ENCODE data around the gene IL34. TPM values are rescaled to one million over a fixed set of nuclear protein-coding genes. Genes with fewer than 3 reads are reported as not detected.

The IL34 gene
- total and polyA plus RNA-seq, 9 donors: 6.2 to 10.9 (median 8.1) TPM

Other genes starting within 250 kb of the IL34 start
- gene ST3GAL2, start 207.5 kb upstream of the IL34 start, total RNA-seq: 26.0 TPM
- gene ST3GAL2, start 207.5 kb upstream of the IL34 start, polyA plus RNA-seq (ENCODE audit: insufficient read depth in 1 of 8, insufficient read length in 8 of 8, low replicate concordance in 1 of 8): 10 to 100 TPM; 19.3 to 36.5 (median 30.0) TPM
- 7.3 TPM for gene FCSK, start 192.0 kb upstream of the IL34 start, total RNA-seq
- 10 to 100 TPM in 1 of 8 donors, 1 to 10 TPM in 7; 5.2 to 10.2 (median 8.0) TPM for gene FCSK, start 192.0 kb upstream of the IL34 start, polyA plus RNA-seq (ENCODE audit: insufficient read depth in 1 of 8, insufficient read length in 8 of 8, low replicate concordance in 1 of 8)
- 48.2 TPM for gene COG4, start 123.0 kb upstream of the IL34 start, total RNA-seq
- 10 to 100 TPM; 30.6 to 42.2 (median 39.0) TPM for gene COG4, start 123.0 kb upstream of the IL34 start, polyA plus RNA-seq (ENCODE audit: insufficient read depth in 1 of 8, insufficient read length in 8 of 8, low replicate concordance in 1 of 8)
- gene SF3B3, start 122.7 kb upstream of the IL34 start, total RNA-seq: 131 TPM
- 100 to 1,000 TPM; 174 to 247 (median 205) TPM for gene SF3B3, start 122.7 kb upstream of the IL34 start, polyA plus RNA-seq (ENCODE audit: insufficient read depth in 1 of 8, insufficient read length in 8 of 8, low replicate concordance in 1 of 8)
- 28.9 TPM for gene MTSS2, start 39.5 kb downstream of the IL34 start, total RNA-seq
- 100 to 1,000 TPM in 7 of 8 donors, 10 to 100 TPM in 1; 92.6 to 150 (median 125) TPM for gene MTSS2, start 39.5 kb downstream of the IL34 start, polyA plus RNA-seq (ENCODE audit: insufficient read depth in 1 of 8, insufficient read length in 8 of 8, low replicate concordance in 1 of 8)
- 19.5 TPM for gene VAC14, start 154.6 kb downstream of the IL34 start, total RNA-seq
- 10 to 100 TPM; 22.4 to 28.9 (median 25.4) TPM for gene VAC14, start 154.6 kb downstream of the IL34 start, polyA plus RNA-seq (ENCODE audit: insufficient read depth in 1 of 8, insufficient read length in 8 of 8, low replicate concordance in 1 of 8)